Uterus (tissue), 4 donors: ENCODE results near the gene CRNN. TPM values are rescaled to one million over a fixed set of nuclear protein-coding genes. Genes with fewer than 3 reads are reported as not detected.

Experiments used
- DNase-seq, 2 donors: peaks; one replicate each; pipeline ENCODE4 v3.0.0-alpha.2; 2019 to 2020
- H3K27ac ChIP-seq, 2 donors: fragments of 200-600 bp; sonication (generic); 1 replicate in 1 of 2; 2 replicates in 1 of 2; pipeline ENCODE4 v1.5.1; 2016 to 2018
- H3K27me3 ChIP-seq, 2 donors: fragments of 200-600 bp; sonication (generic); one replicate each; pipeline ENCODE4 v1.5.1; 2018 to 2019; ENCODE audit warnings: control low read depth in 1 of 2
- H3K36me3 ChIP-seq, 2 donors: fragments of 200-600 bp; sonication (generic); one replicate each; pipeline ENCODE4 v1.5.1; 2019; ENCODE audit warnings: control low read depth in 1 of 2
- H3K4me1 ChIP-seq, 2 donors: fragments of 200-600 bp; sonication (generic); one replicate each; pipeline ENCODE4 v1.5.1; 2018 to 2019; ENCODE audit warnings: control low read depth in 1 of 2
- H3K4me3 ChIP-seq, 2 donors: fragments of 200-600 bp; sonication (generic); 1 replicate in 1 of 2; 2 replicates in 1 of 2; pipeline ENCODE4 v1.5.1; 2018 to 2019; ENCODE audit warnings: mild to moderate bottlenecking in 1 of 2
- H3K9me3 ChIP-seq, 2 donors: fragments of 200-600 bp; sonication (generic); one replicate each; pipeline ENCODE4 v1.5.1; 2019; ENCODE audit warnings: control low read depth in 1 of 2
- POLR2A ChIP-seq, 2 donors: fragments of 450-650 bp; IDR thresholded peaks; one replicate each; pipeline ENCODE4 v1.6.1; 2016; ENCODE audit warnings: antibody characterized with exemption in 2 of 2, mild to moderate bottlenecking in 1 of 2, moderate library complexity in 1 of 2
- intact Hi-C: fragments of 100-400 bp; cut with DNase I; formaldehyde crosslinking; loops from one replicate; pipeline ENCODE4 v1.15.1; 2023; ENCODE audit warnings: low total_unique reads
- total RNA-seq, 4 donors: library from RNA; depleted of rRNA in 3 of 4; stranded (reverse); fragments of >200 nt in 3 of 4; gene quantifications; one replicate each; pipeline versions ENCODE4 v1.1.0 to v1.2.4, GENCODE V29; 2014 to 2023
- TF ChIP-seq, protein P1 (sequence below), 4 experiments: fragments of 200-600 bp in 2 of 4; fragments of 450-650 bp in 2 of 4; sonication (generic) in 2 of 4; IDR thresholded peaks; one replicate each; pipeline ENCODE4 v1.5.1; 2016 to 2019; ENCODE audit warnings: antibody characterized with exemption in 4 of 4, mild to moderate bottlenecking in 2 of 4, moderate library complexity in 1 of 4
- donor health status: DM: yes; HTN: yes; CAD: no.

CRNN gene
- total RNA-seq = under 1 TPM in 1 of 4 donors, not detected in 3; 0.28 TPM

DNA sequence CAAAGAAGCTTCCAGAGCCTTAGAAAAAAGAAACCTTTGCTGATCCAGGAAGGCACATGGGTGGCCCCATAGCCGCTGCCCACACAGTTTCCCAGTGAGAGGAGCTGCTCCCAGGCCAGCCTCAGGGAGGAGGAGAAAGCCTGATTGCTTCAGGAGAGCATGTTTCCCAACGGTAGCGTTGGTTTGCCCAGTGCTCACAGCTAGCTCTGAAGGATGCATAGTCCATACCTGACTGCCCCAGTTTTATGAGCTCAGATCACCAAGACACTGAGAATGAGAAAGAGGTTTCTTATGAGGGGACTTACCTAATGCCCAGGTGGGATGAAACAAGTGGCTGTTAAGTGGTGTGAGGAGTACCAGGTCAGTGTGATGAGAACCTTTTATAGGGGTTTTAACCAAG lies at the start of gene CRNN:
Gene CRNN (minus strand): TSS at position 355 of the 400 bp plus-strand sequence. CDS start 2,030 bp downstream, outside the sequence.
- no peak within 1 kb of the TSS for H3K4me3 ChIP-seq
- DNase-seq = no peak
- no peaks in the 10 kb centered on the region for H3K9me3 ChIP-seq
- no peak within 1 kb of the TSS for H3K27ac ChIP-seq
- no peaks in the 10 kb centered on the region for H3K27me3 ChIP-seq
- H3K36me3 ChIP-seq = no peaks in the 10 kb centered on the region
- TF ChIP-seq, protein P1, sequence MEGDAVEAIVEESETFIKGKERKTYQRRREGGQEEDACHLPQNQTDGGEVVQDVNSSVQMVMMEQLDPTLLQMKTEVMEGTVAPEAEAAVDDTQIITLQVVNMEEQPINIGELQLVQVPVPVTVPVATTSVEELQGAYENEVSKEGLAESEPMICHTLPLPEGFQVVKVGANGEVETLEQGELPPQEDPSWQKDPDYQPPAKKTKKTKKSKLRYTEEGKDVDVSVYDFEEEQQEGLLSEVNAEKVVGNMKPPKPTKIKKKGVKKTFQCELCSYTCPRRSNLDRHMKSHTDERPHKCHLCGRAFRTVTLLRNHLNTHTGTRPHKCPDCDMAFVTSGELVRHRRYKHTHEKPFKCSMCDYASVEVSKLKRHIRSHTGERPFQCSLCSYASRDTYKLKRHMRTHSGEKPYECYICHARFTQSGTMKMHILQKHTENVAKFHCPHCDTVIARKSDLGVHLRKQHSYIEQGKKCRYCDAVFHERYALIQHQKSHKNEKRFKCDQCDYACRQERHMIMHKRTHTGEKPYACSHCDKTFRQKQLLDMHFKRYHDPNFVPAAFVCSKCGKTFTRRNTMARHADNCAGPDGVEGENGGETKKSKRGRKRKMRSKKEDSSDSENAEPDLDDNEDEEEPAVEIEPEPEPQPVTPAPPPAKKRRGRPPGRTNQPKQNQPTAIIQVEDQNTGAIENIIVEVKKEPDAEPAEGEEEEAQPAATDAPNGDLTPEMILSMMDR (IDR thresholded peaks at IDR 0.05) = no peak
- no peak for TF ChIP-seq POLR2A (IDR thresholded peaks at IDR 0.05)
- intact Hi-C loops = no loop called here
- H3K4me1 ChIP-seq = no peaks in the 10 kb centered on the region

DNA sequence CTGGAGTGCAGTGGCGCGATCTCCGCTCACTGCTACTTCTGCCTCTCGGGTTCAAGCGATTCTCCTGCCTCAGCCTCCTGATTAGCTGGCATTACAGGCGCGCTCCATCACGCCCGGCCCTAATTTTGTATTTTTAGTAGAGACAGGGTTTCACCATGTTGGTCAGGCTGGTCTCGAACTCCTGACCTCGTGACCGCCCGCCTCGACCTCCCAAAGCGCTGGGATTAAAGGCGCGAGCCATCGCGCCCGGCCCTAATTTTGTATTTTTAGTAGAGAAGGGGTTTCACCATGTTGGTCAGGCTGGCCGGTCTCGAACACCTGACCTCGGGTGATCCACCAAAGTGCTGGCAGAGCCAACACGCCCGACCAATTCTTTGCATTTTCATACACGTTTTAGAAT lies 48.6 kb upstream of the CRNN start:
- no peaks in the 10 kb centered on the region for H3K4me1 ChIP-seq
- TF ChIP-seq, protein P1 (IDR thresholded peaks at IDR 0.05) = no peak
- no peak for TF ChIP-seq POLR2A (IDR thresholded peaks at IDR 0.05)
- H3K9me3 ChIP-seq = no peaks in the 10 kb centered on the region
- no peaks in the 10 kb centered on the region for H3K27me3 ChIP-seq
- no peak overlapping the region for H3K27ac ChIP-seq
- DNase-seq = no peak
- intact Hi-C loops = no loop called here
- no peak overlapping the region for H3K4me3 ChIP-seq
- no peaks in the 10 kb centered on the region for H3K36me3 ChIP-seq

DNA sequence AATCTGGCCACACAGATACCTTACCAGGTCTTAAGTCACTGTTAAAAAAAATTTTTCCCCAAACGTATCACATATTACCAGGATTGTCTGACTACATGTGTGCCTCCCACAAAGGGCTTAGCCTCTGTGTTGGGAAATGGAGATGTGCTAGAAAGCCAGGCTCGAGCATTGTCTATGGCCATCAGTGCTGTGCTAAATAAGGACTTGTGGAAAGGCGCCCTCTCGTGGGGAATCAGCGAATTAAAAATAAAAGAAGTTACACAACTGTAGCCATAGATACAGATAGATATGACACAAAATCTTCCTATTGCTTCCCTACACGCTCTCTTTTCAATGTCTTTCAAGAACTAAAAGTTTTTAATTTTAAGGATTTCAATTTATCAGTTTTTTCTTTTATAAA lies 47.5 kb upstream of the CRNN start:
- DNase-seq = peak in 1 of 2 donors; percentile 18
- no peak overlapping the region for H3K27ac ChIP-seq
- H3K4me3 ChIP-seq = no peak overlapping the region
- intact Hi-C loops = no loop called here
- TF ChIP-seq, protein P1 (IDR thresholded peaks at IDR 0.05) = peak in 3 of 4 experiments; percentile 8 to 41 (median 25)
- no peak for TF ChIP-seq POLR2A (IDR thresholded peaks at IDR 0.05)
- no peaks in the 10 kb centered on the region for H3K9me3 ChIP-seq
- no peaks in the 10 kb centered on the region for H3K27me3 ChIP-seq
- H3K36me3 ChIP-seq = no peaks in the 10 kb centered on the region
- no peaks in the 10 kb centered on the region for H3K4me1 ChIP-seq

DNA sequence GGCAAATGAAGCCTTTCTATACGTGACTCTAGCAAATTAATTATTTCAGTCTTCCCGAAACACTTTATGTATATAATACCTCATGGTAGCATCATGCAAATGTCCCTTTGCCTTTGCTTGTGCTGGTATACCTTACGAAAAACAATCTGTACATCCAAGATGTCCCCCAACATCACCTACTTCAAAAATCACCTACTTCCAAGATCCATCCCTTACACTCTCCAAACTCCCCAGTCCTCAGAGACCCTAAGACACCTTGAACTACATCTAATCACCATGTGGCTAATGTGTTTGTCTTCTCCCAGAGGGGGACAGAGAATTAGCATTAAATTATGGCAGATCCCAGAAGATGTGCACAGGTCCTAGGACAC lies 46.5 kb upstream of the CRNN start:
- Histone ChIP-seq H3K4me3 (no peak overlapping the region), H3K27me3 (no peaks in the 10 kb centered on the region), H3K36me3 (no peaks in the 10 kb centered on the region), H3K27ac (no peak overlapping the region), H3K4me1 (no peaks in the 10 kb centered on the region), H3K9me3 (no peaks in the 10 kb centered on the region)
- intact Hi-C loops = no loop called here
- no peak for DNase-seq
- no peak for TF ChIP-seq POLR2A (IDR thresholded peaks at IDR 0.05)
- TF ChIP-seq, protein P1 (IDR thresholded peaks at IDR 0.05) = no peak

DNA sequence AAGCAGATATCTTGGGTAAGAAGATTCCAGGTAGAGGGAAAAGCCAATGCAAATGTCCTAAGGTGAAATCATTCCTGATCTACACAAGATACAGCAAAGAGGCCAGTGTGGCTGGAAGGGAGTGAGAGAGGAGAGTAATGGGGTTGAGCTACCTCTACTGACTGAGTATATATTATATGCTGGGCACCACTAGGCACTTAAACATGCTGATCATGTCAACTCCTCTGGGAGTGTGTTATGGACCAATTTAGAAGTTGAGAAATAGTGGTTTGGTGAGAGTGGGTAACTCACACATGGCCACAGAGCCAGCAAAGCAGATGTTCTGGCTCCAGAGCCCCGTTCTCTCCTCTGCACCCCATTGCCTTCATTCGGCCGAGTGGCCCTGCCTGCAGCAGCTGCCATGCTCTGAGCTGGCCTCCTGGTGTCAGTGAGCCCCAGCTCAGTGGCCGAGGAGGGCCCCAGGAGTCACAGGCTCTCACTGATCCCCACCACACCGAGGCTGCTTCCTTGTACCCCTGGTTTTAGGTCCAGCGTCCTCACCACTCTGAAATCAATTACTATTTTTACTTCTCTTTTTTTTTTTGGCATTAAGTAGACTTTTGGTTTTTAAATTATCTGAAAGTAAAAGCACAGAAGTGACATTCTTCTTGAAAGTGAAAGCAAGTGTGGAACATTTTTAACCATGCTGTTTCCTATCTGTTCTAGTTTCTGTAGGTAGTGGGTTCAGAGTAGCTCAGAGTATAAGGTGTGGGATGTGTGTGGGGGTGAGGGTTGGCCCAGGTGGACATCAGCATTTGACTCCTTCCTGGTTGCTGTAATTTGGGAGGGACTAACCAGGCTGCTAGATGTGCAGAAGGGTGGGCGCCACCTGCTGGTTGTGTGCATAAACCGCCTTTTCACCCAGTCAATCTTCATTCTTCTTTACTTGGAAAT lies 45.8 kb upstream of the CRNN start:
- Histone ChIP-seq H3K9me3 (no peaks in the 10 kb centered on the region), H3K27me3 (no peaks in the 10 kb centered on the region), H3K4me1 (no peaks in the 10 kb centered on the region), H3K27ac (no peak overlapping the region), H3K4me3 (no peak overlapping the region), H3K36me3 (no peaks in the 10 kb centered on the region)
- TF ChIP-seq, protein P1 (IDR thresholded peaks at IDR 0.05) = peak; percentile 30 to 41 (median 37)
- TF ChIP-seq POLR2A (IDR thresholded peaks at IDR 0.05) = no peak
- DNase-seq = peak; percentile 21 to 28
- intact Hi-C loops = no loop called here
